CD8-positive, alpha-beta memory T cell (primary cell): ENCODE measurements around the gene ELOVL5. TPM values are rescaled to one million over a fixed set of nuclear protein-coding genes. Genes with fewer than 3 reads are reported as not detected.

Experiments
- CTCF ChIA-PET: fragments of 350-600 bp; sonication (Branson Sonifier 250); formaldehyde crosslinking; loops from one replicate; lab custom pipeline; 2021; ENCODE audit warnings: antibody characterized with exemption; lab: Charles Lee
- POLR2A ChIA-PET: fragments of 350-600 bp; sonication (Branson Sonifier 250); formaldehyde crosslinking; loops from one replicate; lab custom pipeline; 2021; ENCODE audit warnings: antibody characterized with exemption; lab: Charles Lee
- DNase-seq, 5 donors: peaks; one replicate each; pipeline versions ENCODE4 v3.0.0 to v3.0.0-alpha.2; 2020 to 2022; ENCODE audit warnings: mixed read lengths in 1 of 5
- H3K27ac ChIP-seq: one replicate; pipeline ENCODE4 v1.7.0; 2013; ENCODE audit warnings: low read depth, mild to moderate bottlenecking, low read length, moderate library complexity
- H3K27me3 ChIP-seq: 2 replicates; pipeline ENCODE4 v1.7.0; 2013; ENCODE audit warnings: low read length, mild to moderate bottlenecking; ENCODE audit not compliant: insufficient read depth, poor library complexity, severe bottlenecking
- H3K36me3 ChIP-seq: 2 replicates; pipeline ENCODE4 v1.7.0; 2013; ENCODE audit warnings: mild to moderate bottlenecking, low read length, moderate library complexity; ENCODE audit not compliant: insufficient read depth
- H3K4me1 ChIP-seq: 2 replicates; pipeline ENCODE4 v1.7.0; 2013; ENCODE audit warnings: mild to moderate bottlenecking, low read length, moderate library complexity; ENCODE audit not compliant: insufficient read depth
- H3K4me3 ChIP-seq: 2 replicates; pipeline ENCODE4 v1.7.0; 2013; ENCODE audit warnings: mild to moderate bottlenecking, low read length
- H3K9me3 ChIP-seq: 2 replicates; pipeline ENCODE4 v1.7.0; 2013; ENCODE audit warnings: mild to moderate bottlenecking, low read length
- H3K27ac Mint-ChIP-seq, 8 donors: one replicate each; pipeline ENCODE4 v1.8.0; 2020 to 2021; ENCODE audit warnings: mixed read lengths in 8 of 8, mild to moderate bottlenecking in 6 of 8, inconsistent platforms in 3 of 8, moderate library complexity in 3 of 8
- H3K27me3 Mint-ChIP-seq, 2 donors: one replicate each; pipeline ENCODE4 v1.8.0; 2020 to 2021; ENCODE audit warnings: mixed read lengths in 2 of 2, mild to moderate bottlenecking in 1 of 2, moderate library complexity in 1 of 2
- H3K36me3 Mint-ChIP-seq, 3 donors: one replicate each; pipeline ENCODE4 v1.8.0; 2020 to 2021; ENCODE audit warnings: mixed read lengths in 3 of 3, inconsistent platforms in 1 of 3, mild to moderate bottlenecking in 1 of 3
- H3K4me1 Mint-ChIP-seq, 3 donors: one replicate each; pipeline ENCODE4 v1.8.0; 2020 to 2021; ENCODE audit warnings: mixed read lengths in 3 of 3, inconsistent platforms in 1 of 3, mild to moderate bottlenecking in 1 of 3
- H3K4me3 Mint-ChIP-seq, 7 donors: one replicate each; pipeline ENCODE4 v1.8.0; 2020 to 2021; ENCODE audit warnings: mixed read lengths in 7 of 7, mild to moderate bottlenecking in 6 of 7, moderate library complexity in 4 of 7, inconsistent platforms in 2 of 7
- H3K9me3 Mint-ChIP-seq, 5 donors: one replicate each; pipeline ENCODE4 v1.8.0; 2020 to 2022; ENCODE audit warnings: mixed read lengths in 5 of 5, mild to moderate bottlenecking in 3 of 5, moderate library complexity in 2 of 5, inconsistent platforms in 1 of 5
- polyA plus RNA-seq: library from polyadenylated mRNA; unstranded; fragments of 300-500 nt; fragmentation: Illumina TruSeq; gene quantifications from one replicate; pipeline ENCODE4 v1.2.3, GENCODE V29; 2021
- total RNA-seq, 2 experiments: library from RNA; stranded (reverse); gene quantifications; one replicate each; pipeline ENCODE4 v1.2.3, GENCODE V29; 2021

ELOVL5 gene
- total and polyA plus RNA-seq, 3 experiments from 2014 or later: 96.9 to 124 (median 117) TPM

DNA sequence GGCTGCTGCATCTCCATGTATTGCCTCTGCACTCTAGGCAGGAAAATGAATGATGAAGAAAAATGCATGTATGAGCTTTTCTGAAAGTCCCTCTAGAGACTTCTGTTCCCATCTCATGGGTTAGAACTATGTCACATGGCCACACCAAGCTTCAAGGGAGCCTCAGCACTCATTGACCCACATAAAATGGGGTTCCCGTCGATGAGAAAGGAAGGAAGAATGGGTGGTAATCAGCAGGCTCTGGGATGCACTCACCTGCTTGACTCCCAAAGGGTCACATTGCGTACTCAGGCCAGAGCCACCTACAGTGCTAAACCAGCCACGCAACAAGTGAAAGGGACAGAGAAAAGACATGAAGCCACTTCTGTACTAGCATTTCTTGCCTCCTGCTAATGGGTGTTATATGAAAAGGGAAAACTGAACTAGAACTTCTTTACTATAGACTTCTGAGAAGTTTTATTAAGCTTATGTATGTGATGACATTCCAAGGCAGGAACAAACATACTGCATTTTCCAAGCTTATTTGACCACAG, 104.3 kb downstream of the ELOVL5 start:
- Mint-ChIP-seq H3K27me3 (no peaks in the 10 kb centered on the region), H3K4me1 (peaks cover 22 to 29% (median 25%) of the 10 kb centered on the region in 3 donors), H3K4me3 (no peak overlapping the region), H3K36me3 (no peaks in the 10 kb centered on the region), H3K9me3 (peaks cover 0 to 5% (median 0%) of the 10 kb centered on the region in 5 donors), H3K27ac (peak overlapping the region in 1 of 8 donors; percentile 49)
- POLR2A ChIA-PET: no interaction called here
- Histone ChIP-seq H3K36me3 (no peaks in the 10 kb centered on the region), H3K4me1 (peaks cover 13% of the 10 kb centered on the region), H3K27me3 (no peaks in the 10 kb centered on the region), H3K9me3 (no peaks in the 10 kb centered on the region), H3K4me3 (no peak overlapping the region), H3K27ac (no peak overlapping the region)
- CTCF ChIA-PET: no interaction called here
- no peak for DNase-seq

DNA sequence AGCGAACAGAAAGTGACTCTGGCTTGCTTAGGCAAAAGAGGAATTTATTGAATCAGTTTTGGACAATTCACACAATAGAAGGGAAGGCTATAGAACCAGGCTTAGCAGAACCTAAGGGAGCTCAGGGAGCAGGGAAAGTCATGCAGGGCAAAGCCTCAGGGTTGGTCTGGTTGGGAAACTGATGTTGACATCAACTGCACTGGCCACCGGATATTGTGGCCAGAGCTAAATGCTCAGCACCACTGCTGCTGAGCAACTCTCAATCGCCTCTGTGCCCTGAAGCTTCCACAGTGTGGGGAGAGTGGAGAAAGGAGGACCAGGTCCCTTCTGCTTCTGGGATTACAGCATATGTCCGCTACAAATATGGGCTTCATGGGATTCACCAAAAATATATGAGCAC, 106.8 kb downstream of the ELOVL5 start:
- Histone ChIP-seq H3K9me3 (no peaks in the 10 kb centered on the region), H3K4me3 (no peak overlapping the region), H3K4me1 (peaks cover 13% of the 10 kb centered on the region), H3K27ac (no peak overlapping the region), H3K27me3 (no peaks in the 10 kb centered on the region), H3K36me3 (no peaks in the 10 kb centered on the region)
- peaks cover 22 to 29% (median 25%) of the 10 kb centered on the region in 3 donors for H3K4me1 Mint-ChIP-seq
- H3K4me3 Mint-ChIP-seq: no peak overlapping the region
- H3K27me3 Mint-ChIP-seq: no peaks in the 10 kb centered on the region
- ChIA-PET CTCF (no interaction called here), POLR2A (no interaction called here)
- H3K27ac Mint-ChIP-seq: no peak overlapping the region
- DNase-seq: no peak
- peaks cover 0 to 5% (median 0%) of the 10 kb centered on the region in 5 donors for H3K9me3 Mint-ChIP-seq
- H3K36me3 Mint-ChIP-seq: peaks cover 0 to 3% (median 0%) of the 10 kb centered on the region in 3 donors

DNA sequence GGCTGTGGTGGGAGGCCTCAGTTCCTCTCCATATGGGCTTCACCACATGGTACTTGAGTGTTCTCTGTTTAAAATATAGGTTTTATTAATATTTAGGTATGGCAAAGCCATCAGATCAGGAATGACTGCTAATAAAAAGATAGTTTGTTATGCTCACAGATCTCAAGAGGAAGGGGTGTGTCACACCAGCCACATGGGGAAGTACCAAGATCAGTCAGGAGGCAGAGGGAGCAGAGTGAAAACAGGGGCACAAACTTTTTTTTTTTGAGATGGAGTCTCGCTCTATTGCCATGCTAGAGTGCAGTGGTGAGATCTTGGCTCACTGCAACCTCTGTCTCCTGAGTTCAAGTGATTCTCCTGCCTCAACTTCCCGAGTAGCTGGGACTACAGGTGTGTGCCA, 108.0 kb downstream of the ELOVL5 start:
- peaks cover 0 to 3% (median 0%) of the 10 kb centered on the region in 3 donors for H3K36me3 Mint-ChIP-seq
- peak overlapping the region in 1 of 8 donors; percentile 10 for H3K27ac Mint-ChIP-seq
- H3K27ac ChIP-seq: no peak overlapping the region

DNA sequence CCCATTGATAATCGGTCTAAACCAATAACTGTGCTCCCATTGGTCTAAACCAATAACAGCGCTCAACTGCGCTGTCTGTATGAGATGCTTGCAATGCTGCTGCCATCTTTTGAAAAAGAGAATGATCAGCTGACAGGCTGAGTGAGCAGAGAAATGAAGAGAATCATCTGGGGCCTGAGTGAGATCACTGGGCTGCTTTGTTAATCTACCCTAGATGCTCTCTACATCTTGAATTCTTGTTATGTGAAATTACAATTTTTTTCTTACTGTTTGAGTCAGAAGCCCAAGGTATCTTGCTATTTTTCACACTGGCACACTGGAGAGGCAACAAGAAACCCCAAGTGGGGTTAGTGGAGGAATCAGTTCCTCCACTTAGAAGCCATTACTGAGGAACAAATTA, 108.6 kb downstream of the ELOVL5 start:
- H3K4me3 ChIP-seq: no peak overlapping the region
- H3K4me1 Mint-ChIP-seq: peaks cover 31 to 44% (median 36%) of the 10 kb centered on the region in 3 donors
- H3K27ac ChIP-seq: no peak overlapping the region
- no peak for DNase-seq
- H3K9me3 Mint-ChIP-seq: peaks cover 0 to 5% (median 0%) of the 10 kb centered on the region in 5 donors
- no peaks in the 10 kb centered on the region for H3K36me3 ChIP-seq
- CTCF ChIA-PET: no interaction called here
- no peaks in the 10 kb centered on the region for H3K27me3 ChIP-seq
- peaks cover 13% of the 10 kb centered on the region for H3K4me1 ChIP-seq
- no peaks in the 10 kb centered on the region for H3K9me3 ChIP-seq
- H3K27me3 Mint-ChIP-seq: peaks cover 0 to 2% of the 10 kb centered on the region in 2 donors
- H3K36me3 Mint-ChIP-seq: peaks cover 0 to 3% (median 0%) of the 10 kb centered on the region in 3 donors
- POLR2A ChIA-PET: no interaction called here
- H3K27ac Mint-ChIP-seq: peak overlapping the region in 1 of 8 donors; percentile 20
- H3K4me3 Mint-ChIP-seq: no peak overlapping the region

More for the DNA sequence above, 108.0 kb downstream of the ELOVL5 start:
- Mint-ChIP-seq H3K27me3 (no peaks in the 10 kb centered on the region), H3K4me1 (peaks cover 31 to 40% (median 32%) of the 10 kb centered on the region in 3 donors), H3K9me3 (peaks cover 0 to 5% (median 0%) of the 10 kb centered on the region in 5 donors), H3K4me3 (peak overlapping the region in 2 of 7 donors; percentile 15 to 25)
- H3K4me1 ChIP-seq: peaks cover 13% of the 10 kb centered on the region
- CTCF ChIA-PET: no interaction called here
- no peaks in the 10 kb centered on the region for H3K36me3 ChIP-seq
- POLR2A ChIA-PET: no interaction called here
- no peaks in the 10 kb centered on the region for H3K9me3 ChIP-seq
- H3K4me3 ChIP-seq: no peak overlapping the region
- DNase-seq: peak in 1 of 5 donors; percentile 4
- H3K27me3 ChIP-seq: no peaks in the 10 kb centered on the region

DNA sequence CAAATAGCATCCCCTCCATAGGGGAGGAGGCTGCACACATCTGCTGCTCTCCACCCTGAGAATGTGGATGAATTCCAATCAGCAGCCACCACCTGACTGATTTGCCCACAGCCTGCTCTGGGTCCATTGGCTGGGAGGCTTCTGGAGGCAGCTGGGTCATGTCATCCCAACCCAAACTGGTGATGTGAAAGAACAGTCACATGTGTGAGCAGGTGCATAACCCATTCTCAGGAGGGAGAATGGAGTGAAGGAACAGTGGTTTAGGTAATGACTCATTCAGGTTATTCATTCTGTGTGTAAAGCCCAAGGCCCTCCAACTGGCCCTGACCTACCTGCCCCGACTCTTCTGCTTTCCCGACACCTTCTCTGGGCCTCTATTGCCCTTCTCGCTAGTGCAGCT, 109.2 kb downstream of the ELOVL5 start:
- H3K27ac ChIP-seq: no peak overlapping the region

DNA sequence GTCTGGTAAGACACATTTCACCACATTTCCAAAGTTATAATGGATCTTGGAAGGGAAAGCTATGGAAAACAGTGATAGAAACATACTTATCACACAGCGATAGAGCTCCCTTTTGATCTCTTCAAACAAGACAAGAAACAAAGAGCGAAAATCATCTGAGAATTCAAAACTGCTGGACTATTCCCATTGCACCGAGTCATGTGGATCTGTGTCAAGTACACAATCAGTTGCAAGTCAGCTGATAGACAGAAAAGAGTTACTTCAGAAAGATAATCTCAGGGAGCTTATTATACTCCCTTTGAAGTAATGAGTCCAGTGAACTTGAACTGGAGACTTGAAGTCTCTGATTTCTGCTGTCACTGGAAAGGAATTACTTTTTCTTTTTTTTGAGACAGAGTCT, 110.4 kb downstream of the ELOVL5 start:
- H3K4me3 Mint-ChIP-seq: no peak overlapping the region
- Histone ChIP-seq H3K36me3 (no peaks in the 10 kb centered on the region), H3K4me1 (peaks cover 13% of the 10 kb centered on the region), H3K9me3 (no peaks in the 10 kb centered on the region), H3K27ac (no peak overlapping the region), H3K4me3 (no peak overlapping the region), H3K27me3 (no peaks in the 10 kb centered on the region)
- ChIA-PET POLR2A (no interaction called here), CTCF (no interaction called here)
- H3K36me3 Mint-ChIP-seq: peaks cover 0 to 3% (median 0%) of the 10 kb centered on the region in 3 donors
- no peak overlapping the region for H3K27ac Mint-ChIP-seq
- no peak for DNase-seq
- H3K4me1 Mint-ChIP-seq: peaks cover 24 to 35% (median 28%) of the 10 kb centered on the region in 3 donors
- peaks cover 0 to 5% (median 0%) of the 10 kb centered on the region in 5 donors for H3K9me3 Mint-ChIP-seq
- peaks cover 0 to 2% of the 10 kb centered on the region in 2 donors for H3K27me3 Mint-ChIP-seq

More for the DNA sequence above, 109.2 kb downstream of the ELOVL5 start:
- Mint-ChIP-seq H3K9me3 (peaks cover 0 to 5% (median 0%) of the 10 kb centered on the region in 5 donors), H3K4me1 (peaks cover 27 to 39% (median 31%) of the 10 kb centered on the region in 3 donors), H3K36me3 (peaks cover 0 to 3% (median 0%) of the 10 kb centered on the region in 3 donors), H3K27ac (no peak overlapping the region), H3K4me3 (no peak overlapping the region), H3K27me3 (peaks cover 0 to 2% of the 10 kb centered on the region in 2 donors)
- Histone ChIP-seq H3K27me3 (no peaks in the 10 kb centered on the region), H3K36me3 (no peaks in the 10 kb centered on the region), H3K9me3 (no peaks in the 10 kb centered on the region), H3K4me3 (no peak overlapping the region), H3K4me1 (peaks cover 13% of the 10 kb centered on the region)
- no peak for DNase-seq
- CTCF ChIA-PET: no interaction called here
- POLR2A ChIA-PET: no interaction called here

DNA sequence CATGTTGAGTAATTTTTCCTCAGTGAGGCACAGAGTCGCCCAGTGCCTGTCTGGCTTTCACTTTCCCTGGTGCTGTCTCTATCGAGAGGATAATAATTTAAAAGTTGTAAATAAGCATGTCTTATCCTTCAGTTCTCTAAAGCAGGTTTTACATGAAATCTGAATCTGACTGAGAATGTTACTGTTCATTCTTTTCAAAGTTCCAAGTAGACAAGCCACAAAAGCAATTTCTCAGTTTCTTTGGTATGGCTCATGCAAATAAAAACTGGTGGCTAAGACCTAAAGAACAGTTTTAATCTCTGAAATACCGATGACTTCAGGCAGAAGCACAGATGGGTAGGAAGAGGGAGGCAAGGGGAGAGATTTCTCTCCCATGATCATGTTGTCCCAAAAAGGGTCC, 112.5 kb downstream of the ELOVL5 start:
- Mint-ChIP-seq H3K9me3 (peaks cover 0 to 5% (median 0%) of the 10 kb centered on the region in 5 donors), H3K4me3 (peak overlapping the region; percentile 44 to 79 (median 62)), H3K27me3 (peaks cover 0 to 2% of the 10 kb centered on the region in 2 donors), H3K27ac (peak overlapping the region in 6 of 8 donors; percentile 5 to 67 (median 26)), H3K36me3 (peaks cover 0 to 3% (median 0%) of the 10 kb centered on the region in 3 donors), H3K4me1 (peaks cover 26 to 44% (median 40%) of the 10 kb centered on the region in 3 donors)
- CTCF ChIA-PET: no interaction called here
- POLR2A ChIA-PET: no interaction called here
- Histone ChIP-seq H3K4me1 (peaks cover 11% of the 10 kb centered on the region), H3K9me3 (no peaks in the 10 kb centered on the region), H3K27ac (no peak overlapping the region), H3K36me3 (no peaks in the 10 kb centered on the region), H3K4me3 (no peak overlapping the region), H3K27me3 (no peaks in the 10 kb centered on the region)
- DNase-seq: no peak

DNA sequence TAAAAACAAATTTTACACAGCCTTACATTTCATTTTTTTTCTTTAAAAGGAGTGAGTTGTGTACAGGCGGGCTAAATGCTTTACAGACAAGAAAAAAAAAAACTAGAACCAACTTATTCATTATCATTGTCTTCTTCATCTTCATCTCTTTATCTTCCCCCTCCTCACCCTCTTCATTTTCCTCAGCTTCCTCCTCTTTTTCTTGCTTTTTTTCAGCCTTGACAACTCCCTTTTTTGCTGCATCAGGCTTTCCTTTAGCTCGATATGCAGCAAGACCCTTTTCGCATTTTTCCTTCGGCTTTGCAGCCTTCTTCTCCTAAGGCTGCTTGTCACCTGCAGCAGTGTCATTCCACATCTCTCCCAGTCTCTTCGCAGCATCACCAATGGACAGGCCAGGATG, 113.2 kb downstream of the ELOVL5 start:
- H3K36me3 ChIP-seq: no peaks in the 10 kb centered on the region
- no peaks in the 10 kb centered on the region for H3K27me3 ChIP-seq
- Mint-ChIP-seq H3K4me1 (peaks cover 20 to 42% (median 37%) of the 10 kb centered on the region in 3 donors), H3K36me3 (peaks cover 0 to 3% (median 0%) of the 10 kb centered on the region in 3 donors), H3K4me3 (peak overlapping the region in 5 of 7 donors; percentile 18 to 79 (median 64)), H3K9me3 (peaks cover 0 to 3% (median 0%) of the 10 kb centered on the region in 5 donors), H3K27me3 (peaks cover 0 to 2% of the 10 kb centered on the region in 2 donors), H3K27ac (peak overlapping the region in 3 of 8 donors; percentile 39 to 78 (median 49))
- no peaks in the 10 kb centered on the region for H3K9me3 ChIP-seq
- DNase-seq: no peak
- ChIA-PET POLR2A (interaction anchor here (0.6 kb wide), 1 partner anchor 39 kb away, joined by 3 read pairs; no protein-coding TSS in a partner anchor), CTCF (no interaction called here)
- peaks cover 4% of the 10 kb centered on the region for H3K4me1 ChIP-seq
- no peak overlapping the region for H3K4me3 ChIP-seq
- no peak overlapping the region for H3K27ac ChIP-seq
